GM19455 (cell line): ENCODE data around the gene THRB.
"Not testable (repeated sequence)": the region's sequence is repeated elsewhere in the genome, so short reads cannot be mapped to it uniquely, and the experiment has no call there.

Experiments
- ATAC-seq: cut with Tn5 transposase; IDR thresholded peaks from one replicate; pipeline ENCODE4 v1.9.1; 2021; ENCODE audit not compliant: unreplicated experiment

The THRB gene

GRCh38 chr3:24451461-24452099 lies 43.1 kb downstream of the THRB start:
- ATAC-seq, result no peak

- no peak for ATAC-seq
Measured at GRCh38 chr3:24450160-24450907, 44.3 kb downstream of the THRB start.

GRCh38 chr3:24447836-24448235 lies 46.8 kb downstream of the THRB start:
- ATAC-seq, result no peak

- ATAC-seq, result no peak
Measured at GRCh38 chr3:24446032-24446431, 48.6 kb downstream of the THRB start.

GRCh38 chr3:24443476-24443875 lies 51.2 kb downstream of the THRB start:
- no peak for ATAC-seq

- no peak for ATAC-seq
Measured at GRCh38 chr3:24440760-24441464, 53.7 kb downstream of the THRB start.

- ATAC-seq, result no peak
Measured at GRCh38 chr3:24439021-24439420, 55.6 kb downstream of the THRB start.

GRCh38 chr3:24437326-24437725 lies 57.3 kb downstream of the THRB start:
- ATAC-seq, result no peak

- no peak for ATAC-seq
Measured at GRCh38 chr3:24435584-24435983, 59.1 kb downstream of the THRB start.

- no peak for ATAC-seq
Measured at GRCh38 chr3:24434651-24435050, 60.0 kb downstream of the THRB start.

- no peak for ATAC-seq
Measured at GRCh38 chr3:24433838-24434591, 60.6 kb downstream of the THRB start.

- ATAC-seq, result no peak
Measured at GRCh38 chr3:24432989-24433388, 61.7 kb downstream of the THRB start.

- no peak for ATAC-seq
Measured at GRCh38 chr3:24428481-24428880, 66.2 kb downstream of the THRB start.

GRCh38 chr3:24426896-24427295 lies 67.8 kb downstream of the THRB start:
- ATAC-seq, result no peak

GRCh38 chr3:24420829-24421228 lies 73.8 kb downstream of the THRB start:
- ATAC-seq, result not testable (repeated sequence)

- ATAC-seq, result no peak
Measured at GRCh38 chr3:24420224-24420623, 74.4 kb downstream of the THRB start.

GRCh38 chr3:24419067-24419791 lies 75.4 kb downstream of the THRB start:
- ATAC-seq, result no peak

GRCh38 chr3:24417730-24418129 lies 76.9 kb downstream of the THRB start:
- ATAC-seq, result no peak

- no peak for ATAC-seq
Measured at GRCh38 chr3:24416224-24416623, 78.4 kb downstream of the THRB start.

GRCh38 chr3:24415824-24416223 lies 78.8 kb downstream of the THRB start:
- no peak for ATAC-seq

GRCh38 chr3:24413662-24414061 lies 81.0 kb downstream of the THRB start:
- not testable (repeated sequence) for ATAC-seq
